Measurements from ENCODE around the gene MGAT5B. TPM values are rescaled to one million over a fixed set of nuclear protein-coding genes. Genes with fewer than 3 reads are reported as not detected.

The MGAT5B gene
- total and polyA plus RNA-seq, 7 donors, result 0.16 to 0.83 (median 0.51) TPM; not detected in 2

GRCh38 chr17:76961869-76962268, 93.7 kb downstream of the MGAT5B start:
- Histone ChIP-seq H3K27me3 (peaks cover 0 to 30% (median 0%) of the 10 kb centered on the region in 3 donors), H3K4me1 (no peaks in the 10 kb centered on the region), H3K27ac (no peak overlapping the region), H3K9me3 (no peaks in the 10 kb centered on the region), H3K4me3 (no peak overlapping the region), H3K36me3 (no peaks in the 10 kb centered on the region)
- intact Hi-C loops (cut with DNase I), result no loop called here
- 51 to 84% methylated on average over 13 of the region's 13 CpGs for WGBS, 2 donors
- no peak for TF ChIP-seq EP300 (IDR thresholded peaks at IDR 0.05)
- no peak for TF ChIP-seq POLR2A (IDR thresholded peaks at IDR 0.05)
- TF ChIP-seq POLR2AphosphoS5 (IDR thresholded peaks at IDR 0.05), result no peak
- TF ChIP-seq, protein P1, sequence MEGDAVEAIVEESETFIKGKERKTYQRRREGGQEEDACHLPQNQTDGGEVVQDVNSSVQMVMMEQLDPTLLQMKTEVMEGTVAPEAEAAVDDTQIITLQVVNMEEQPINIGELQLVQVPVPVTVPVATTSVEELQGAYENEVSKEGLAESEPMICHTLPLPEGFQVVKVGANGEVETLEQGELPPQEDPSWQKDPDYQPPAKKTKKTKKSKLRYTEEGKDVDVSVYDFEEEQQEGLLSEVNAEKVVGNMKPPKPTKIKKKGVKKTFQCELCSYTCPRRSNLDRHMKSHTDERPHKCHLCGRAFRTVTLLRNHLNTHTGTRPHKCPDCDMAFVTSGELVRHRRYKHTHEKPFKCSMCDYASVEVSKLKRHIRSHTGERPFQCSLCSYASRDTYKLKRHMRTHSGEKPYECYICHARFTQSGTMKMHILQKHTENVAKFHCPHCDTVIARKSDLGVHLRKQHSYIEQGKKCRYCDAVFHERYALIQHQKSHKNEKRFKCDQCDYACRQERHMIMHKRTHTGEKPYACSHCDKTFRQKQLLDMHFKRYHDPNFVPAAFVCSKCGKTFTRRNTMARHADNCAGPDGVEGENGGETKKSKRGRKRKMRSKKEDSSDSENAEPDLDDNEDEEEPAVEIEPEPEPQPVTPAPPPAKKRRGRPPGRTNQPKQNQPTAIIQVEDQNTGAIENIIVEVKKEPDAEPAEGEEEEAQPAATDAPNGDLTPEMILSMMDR (IDR thresholded peaks at IDR 0.05), result no peak
- DNase-seq, result no peak

GRCh38 chr17:76962858-76963257, 94.7 kb downstream of the MGAT5B start:
- 80 to 93% methylated on average over 1 of the region's 1 CpG for WGBS, 2 donors
- no peak overlapping the region for H3K27ac ChIP-seq
- TF ChIP-seq POLR2AphosphoS5 (IDR thresholded peaks at IDR 0.05), result no peak
- TF ChIP-seq, protein P1 (IDR thresholded peaks at IDR 0.05), result no peak
- no peak for TF ChIP-seq EP300 (IDR thresholded peaks at IDR 0.05)
- TF ChIP-seq POLR2A (IDR thresholded peaks at IDR 0.05), result no peak
- intact Hi-C loops (cut with DNase I), result no loop called here
- H3K36me3 ChIP-seq, result no peaks in the 10 kb centered on the region
- no peak overlapping the region for H3K4me3 ChIP-seq
- no peaks in the 10 kb centered on the region for H3K9me3 ChIP-seq
- H3K27me3 ChIP-seq, result peaks cover 0 to 32% (median 4%) of the 10 kb centered on the region in 3 donors
- no peak for DNase-seq
- no peaks in the 10 kb centered on the region for H3K4me1 ChIP-seq

GRCh38 chr17:76966016-76966415, 97.8 kb downstream of the MGAT5B start:
- H3K9me3 ChIP-seq, result no peaks in the 10 kb centered on the region
- DNase-seq, result no peak
- 89 to 90% methylated on average over 4 of the region's 4 CpGs for WGBS, 2 donors
- no peaks in the 10 kb centered on the region for H3K36me3 ChIP-seq
- H3K27me3 ChIP-seq, result peaks cover 12 to 56% (median 30%) of the 10 kb centered on the region in 3 donors
- intact Hi-C loops (cut with DNase I), result no loop called here
- no peak overlapping the region for H3K27ac ChIP-seq
- peaks cover 0 to 13% (median 12%) of the 10 kb centered on the region in 4 donors for H3K4me1 ChIP-seq
- no peak overlapping the region for H3K4me3 ChIP-seq
- no peak for TF ChIP-seq POLR2A (IDR thresholded peaks at IDR 0.05)

GRCh38 chr17:76966486-76967181, 98.4 kb downstream of the MGAT5B start:
- H3K9me3 ChIP-seq, result no peaks in the 10 kb centered on the region
- TF ChIP-seq EP300 (IDR thresholded peaks at IDR 0.05), result no peak
- H3K4me3 ChIP-seq, result no peak overlapping the region
- peaks cover 0 to 13% (median 12%) of the 10 kb centered on the region in 4 donors for H3K4me1 ChIP-seq
- no peak overlapping the region for H3K27ac ChIP-seq
- intact Hi-C loops (cut with DNase I), result no loop called here
- peaks cover 12 to 62% (median 30%) of the 10 kb centered on the region in 3 donors for H3K27me3 ChIP-seq
- H3K36me3 ChIP-seq, result no peaks in the 10 kb centered on the region
- DNase-seq, result no peak
- 77 to 80% methylated on average over 9 of the region's 9 CpGs for WGBS, 2 donors

GRCh38 chr17:76967762-76968161, 99.6 kb downstream of the MGAT5B start:
- no peak overlapping the region for H3K27ac ChIP-seq
- WGBS, 2 donors, result 95 to 97% methylated on average over 4 of the region's 4 CpGs
- no peaks in the 10 kb centered on the region for H3K9me3 ChIP-seq
- peaks cover 0 to 13% (median 12%) of the 10 kb centered on the region in 4 donors for H3K4me1 ChIP-seq
- H3K36me3 ChIP-seq, result no peaks in the 10 kb centered on the region
- intact Hi-C loops (cut with DNase I), result no loop called here
- peaks cover 12 to 63% (median 34%) of the 10 kb centered on the region in 3 donors for H3K27me3 ChIP-seq
- DNase-seq, result no peak
- TF ChIP-seq POLR2A (IDR thresholded peaks at IDR 0.05), result no peak
- no peak for TF ChIP-seq POLR2AphosphoS5 (IDR thresholded peaks at IDR 0.05)
- no peak for TF ChIP-seq EP300 (IDR thresholded peaks at IDR 0.05)
- TF ChIP-seq, protein P1 (IDR thresholded peaks at IDR 0.05), result no peak
- H3K4me3 ChIP-seq, result no peak overlapping the region

Measured in sigmoid colon (tissue), 7 donors.